GM12878 (cell line): ENCODE data around the gene UAP1L1. TPM values are rescaled to one million over a fixed set of nuclear protein-coding genes. Genes with fewer than 3 reads are reported as not detected.
A peak's percentile ranks its signal among the peaks of the same experiment; 100 is the strongest.

Experiments used
- ATAC-seq: fragments of 200-7000 bp; cut with Tn5 transposase; 3 replicates; pipeline ENCODE4 v1.9.1; 2020; ENCODE audit warnings: mild to moderate bottlenecking, moderate library complexity
- BruUV-seq: library from RNA; stranded (reverse); fragments of 400-500 nt; replicated peaks from 2 replicates; lab custom pipeline; 2021; lab: Mats Ljungman, UMichigan
- CTCF ChIA-PET: fragments of 300-600 bp; sonication (Branson Sonifier 250); formaldehyde crosslinking; extraction: SDS; loops from one replicate; lab custom pipeline; 2021; ENCODE audit warnings: inconsistent platforms; lab: Yijun Ruan, JAX
- POLR2A ChIA-PET: fragments of 350-600 bp; formaldehyde crosslinking; extraction: SDS; loops from one replicate; lab custom pipeline; 2021; ENCODE audit warnings: inconsistent platforms; lab: Charles Lee
- RAD21 ChIA-PET: fragments of 300-600 bp; sonication (Branson Sonifier 250); formaldehyde crosslinking; loops from one replicate; lab custom pipeline; 2023; ENCODE audit warnings: antibody characterized with exemption; ENCODE audit not compliant: unreplicated experiment; lab: Charles Lee
- SMC1A ChIA-PET: fragments of 300-600 bp; sonication (Branson Sonifier 250); formaldehyde crosslinking; loops from one replicate; lab custom pipeline; 2023; ENCODE audit not compliant: unreplicated experiment, uncharacterized antibody; lab: Charles Lee
- DNase-seq: peaks from one replicate; pipeline ENCODE4 v3.0.0-alpha.2; 2011; ENCODE audit warnings: low read depth, low spot score
- FAIRE-seq: peaks from 3 replicates; lab custom pipeline; 2011; peaks lifted over from hg19 to GRCh38; lab: Jason Lieb, UNC
- H2AFZ ChIP-seq: 2 replicates; pipeline ENCODE4 v1.6.0; 2011; ENCODE audit warnings: low read depth, low read length, control low read depth; ENCODE audit not compliant: control insufficient read depth
- H3K27ac ChIP-seq: 2 replicates; pipeline ENCODE4 v1.5.1; 2011; ENCODE audit warnings: control low read depth; ENCODE audit not compliant: control insufficient read depth, insufficient read depth
- H3K27me3 ChIP-seq, 2 experiments: replicated peaks in 1 of 2; 2 replicates each; pipeline versions ENCODE4 v1.6.0 to v1.6.1; 2011; ENCODE audit warnings: low read length in 1 of 2; ENCODE audit not compliant: control insufficient read depth in 2 of 2, insufficient read depth in 2 of 2
- H3K36me3 ChIP-seq, 2 experiments: 2 replicates each; pipeline ENCODE4 v1.5.1; 2011; ENCODE audit warnings: low read length in 1 of 2; ENCODE audit not compliant: control insufficient read depth in 2 of 2, insufficient read depth in 2 of 2
- H3K4me1 ChIP-seq: 2 replicates; pipeline ENCODE4 v1.6.1; 2011; ENCODE audit warnings: mild to moderate bottlenecking, low read length, moderate library complexity, mixed read lengths; ENCODE audit not compliant: control insufficient read depth, insufficient read depth
- H3K4me2 ChIP-seq: 2 replicates; pipeline ENCODE4 v1.6.0; 2011; ENCODE audit warnings: control low read depth; ENCODE audit not compliant: control insufficient read depth, insufficient read depth
- H3K4me3 ChIP-seq: fragments of 200-600 bp; sonication (generic); 2 replicates; pipeline ENCODE4 v1.5.1; 2016
- H3K79me2 ChIP-seq: 2 replicates; pipeline ENCODE4 v1.6.0; 2011; ENCODE audit warnings: low read length; ENCODE audit not compliant: control insufficient read depth, insufficient read depth
- H3K9ac ChIP-seq: 2 replicates; pipeline ENCODE4 v1.8.0; 2011; ENCODE audit warnings: low read length, control low read depth, mixed read lengths; ENCODE audit not compliant: control insufficient read depth, insufficient read depth
- H3K9me3 ChIP-seq: replicated peaks from 3 replicates; pipeline ENCODE4 v1.5.1; 2011; ENCODE audit warnings: mild to moderate bottlenecking, low read length; ENCODE audit not compliant: control insufficient read depth, insufficient read depth
- H4K20me1 ChIP-seq: 2 replicates; pipeline ENCODE4 v1.6.0; 2011; ENCODE audit not compliant: control insufficient read depth, insufficient read depth
- CBFB ChIP-seq: IDR thresholded peaks from 2 replicates; pipeline ENCODE4 v1.6.1; 2016; ENCODE audit warnings: antibody characterized with exemption, low read depth
- CBX3 ChIP-seq: fragments of 200-600 bp; sonication (generic); IDR thresholded peaks from 2 replicates; pipeline ENCODE4 v1.6.1; 2016; ENCODE audit warnings: low read depth, borderline replicate concordance
- CEBPB ChIP-seq, 2 experiments: fragments of 150-350 bp in 1 of 2; IDR thresholded peaks; 2 replicates each; pipeline ENCODE4 v1.6.1; 2012 to 2014; ENCODE audit warnings: low read depth in 2 of 2, low read length in 2 of 2, borderline replicate concordance in 1 of 2, inconsistent platforms in 1 of 2
- DPF2 ChIP-seq: fragments of 450-650 bp; IDR thresholded peaks from 2 replicates; pipeline ENCODE4 v1.6.1; 2017; ENCODE audit warnings: mild to moderate bottlenecking
- HCFC1 ChIP-seq: fragments of 150-350 bp; IDR thresholded peaks from 2 replicates; pipeline ENCODE4 v1.6.1; 2014; ENCODE audit warnings: low read length
- IKZF1 ChIP-seq: fragments of 450-650 bp; conservative IDR thresholded peaks from 2 replicates; pipeline ENCODE4 v1.6.1; 2017; ENCODE audit warnings: antibody characterized with exemption, mild to moderate bottlenecking
- IKZF2 ChIP-seq, 2 experiments: fragments of 450-650 bp; IDR thresholded peaks; 2 replicates each; pipeline ENCODE4 v1.6.1; 2017; ENCODE audit warnings: mild to moderate bottlenecking in 2 of 2, moderate library complexity in 2 of 2
- PML ChIP-seq: IDR thresholded peaks from 2 replicates; pipeline ENCODE4 v1.6.1; 2012; ENCODE audit warnings: low read length, inconsistent platforms
- POLR2AphosphoS5 ChIP-seq: IDR thresholded peaks from 2 replicates; pipeline ENCODE4 v1.6.1; 2011; ENCODE audit warnings: mild to moderate bottlenecking, low read length, inconsistent platforms
- RB1 ChIP-seq: fragments of 450-650 bp; formaldehyde crosslinking; IDR thresholded peaks from 2 replicates; pipeline ENCODE4 v1.6.1; 2017; ENCODE audit warnings: mild to moderate bottlenecking, borderline replicate concordance
- SIN3A ChIP-seq: IDR thresholded peaks from 2 replicates; pipeline ENCODE4 v1.6.1; 2012; ENCODE audit warnings: low read depth, low read length, improper control_type of control experiment
- SMARCA5 ChIP-seq: fragments of 450-650 bp; IDR thresholded peaks from 2 replicates; pipeline ENCODE4 v1.6.1; 2017; ENCODE audit warnings: mild to moderate bottlenecking
- WGBS: methylation state at CpG from one replicate; pipeline ENCODE4 v1.1.6; 2016; ENCODE audit warnings: low lambda C conversion rate; ENCODE audit not compliant: insufficient replicate concordance, insufficient coverage; ENCODE audit errors: missing lambda C conversion rate; 5-methylcytosine and 5-hydroxymethylcytosine counted together
- in situ Hi-C: fragments of 300-500 bp; cut with MboI; formaldehyde crosslinking; loops from 9 replicates; pipeline ENCODE4 v1.14.3; 2018; ENCODE audit warnings: mixed read lengths
- intact Hi-C: fragments of 100-400 bp; cut with micrococcal nuclease; formaldehyde crosslinking; loops from one replicate; pipeline ENCODE4 v1.14.2; 2022; ENCODE audit not compliant: unreplicated experiment
- polyA plus RNA-seq, 11 experiments: library from polyadenylated mRNA; depleted of rRNA in 4 of 11; unstranded in 6 of 11; stranded (reverse) in 5 of 11; fragments of >200 nt; fragmentation: Nextera tagmentation in 4 of 11; fragmentation: Illumina TruSeq in 1 of 11; extraction: Ambion mirVana in 4 of 11; extraction: Trizol in 1 of 11; gene quantifications; 1 replicate in 1 of 11; 2 replicates in 10 of 11; pipeline versions ENCODE4 v1.2.1 to v1.2.3, GENCODE V29; 2011 to 2016; ENCODE audit warnings: inconsistent platforms in 2 of 11, missing spikeins in 2 of 11, low read depth in 1 of 11
- total RNA-seq, 4 experiments: library from RNA; depleted of rRNA in 3 of 4; stranded (reverse); fragments of >200 nt in 3 of 4; fragmentation: Illumina TruSeq in 1 of 4; extraction: Trizol in 1 of 4; gene quantifications; 2 replicates each; pipeline versions ENCODE4 v1.2.1 to v1.2.3, GENCODE V29; 2013 to 2021
- TF ChIP-seq, protein P1 (sequence below): IDR thresholded peaks from 2 replicates; pipeline ENCODE4 v1.6.1; 2011; ENCODE audit warnings: borderline replicate concordance, low read depth, mild to moderate bottlenecking, moderate library complexity, low read length; ENCODE audit not compliant: insufficient read depth, poor library complexity, severe bottlenecking
- TF ChIP-seq, protein P2 (sequence below): fragments of 450-650 bp; IDR thresholded peaks from 2 replicates; pipeline ENCODE4 v1.6.1; 2017; ENCODE audit warnings: borderline replicate concordance
- TF ChIP-seq, protein P3 (sequence below): IDR thresholded peaks from 2 replicates; pipeline ENCODE4 v1.6.1; 2012; ENCODE audit warnings: low read depth, low read length, improper control_type of control experiment
- TF ChIP-seq, protein P4 (sequence below): fragments of 450-650 bp; IDR thresholded peaks from 2 replicates; pipeline ENCODE4 v1.6.1; 2017; ENCODE audit warnings: mild to moderate bottlenecking, low read depth, inconsistent platforms; ENCODE audit not compliant: poor library complexity, severe bottlenecking

The UAP1L1 gene
- total and polyA plus RNA-seq, 10 of the 15 experiments (the other 5 are each of a cell fraction or from before 2014, with no cell fraction given) = 0.29 to 15.7 (median 5.8) TPM

DNA sequence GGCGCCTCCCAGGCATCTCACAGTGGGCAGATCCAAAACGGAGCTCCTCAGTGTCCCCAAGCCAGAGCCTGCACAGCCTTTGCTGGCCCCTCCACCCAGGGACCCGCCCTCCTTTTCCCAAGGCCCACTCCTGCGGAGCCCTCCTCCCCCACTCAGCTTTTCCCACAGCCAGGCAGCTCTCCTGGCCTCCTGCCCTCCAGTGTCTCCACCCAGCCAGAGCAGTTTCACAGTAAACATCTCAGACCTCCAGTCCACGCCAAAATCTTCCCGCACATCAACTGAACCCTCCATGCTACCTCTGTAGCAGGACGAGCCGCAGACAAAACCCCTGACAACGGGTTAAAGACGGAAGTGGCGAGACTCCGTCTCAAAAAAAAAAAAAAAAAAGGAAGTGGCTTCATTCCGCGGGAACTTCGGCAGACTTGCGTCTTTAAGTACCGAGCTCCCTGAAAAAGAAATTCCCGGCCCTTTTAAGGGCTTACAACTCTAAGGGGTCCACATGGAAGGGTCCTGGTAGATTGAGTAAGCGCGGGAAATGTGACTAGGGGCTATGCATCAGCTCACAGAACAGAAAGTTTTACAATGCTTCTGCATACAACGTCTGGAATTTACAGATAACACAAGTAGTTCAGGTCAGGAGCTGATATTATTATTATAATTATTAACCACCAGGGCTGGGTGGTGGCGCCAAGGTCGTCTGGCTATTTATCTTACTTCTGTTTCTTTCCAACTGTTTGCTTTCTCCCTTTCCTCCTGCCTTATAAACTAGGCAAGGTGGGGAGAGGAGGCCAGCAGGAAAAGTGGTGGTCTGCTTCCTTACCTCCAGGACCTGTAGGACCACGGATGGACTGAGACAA lies 50.2 kb downstream of the UAP1L1 start:
- Histone ChIP-seq H3K79me2 (peaks cover 35% of the 10 kb centered on the region), H3K4me3 (peak overlapping the region; percentile 72), H3K9ac (peak overlapping the region; percentile 85), H3K27ac (peak overlapping the region; percentile 82), H3K9me3 (no peaks in the 10 kb centered on the region), H2AFZ (peak overlapping the region; percentile 65), H4K20me1 (no peaks in the 10 kb centered on the region), H3K4me2 (peak overlapping the region; percentile 91), H3K36me3 (no peaks in the 10 kb centered on the region), H3K4me1 (peaks cover 28% of the 10 kb centered on the region), H3K27me3 (no peaks in the 10 kb centered on the region)
- WGBS = under 1% methylated on average over 22 of the region's 24 CpGs
- intact Hi-C loops (loop anchor here (5.0 kb wide), 1 partner anchor 60 kb away; the partner anchor contains the start of genes ANAPC2 and SSNA1), in situ Hi-C loops (no loop called here)
- SMC1A ChIA-PET = interaction anchor here (0.7 to 2.3 kb wide), 6 partner anchors 9 to 109 kb away, joined by 3 to 19 read pairs (median 4); partner anchors contain the start of genes MAN1B1 and RNF224
- RAD21 ChIA-PET = interaction anchor here (0.7 to 2.6 kb wide), 11 partner anchors 23 to 111 kb away, joined by 3 to 29 read pairs (median 4); partner anchors contain the start of genes RNF208 and RNF224
- CTCF ChIA-PET = interaction anchor here (0.6 to 4.7 kb wide), 9 partner anchors 9 to 109 kb away, joined by 3 to 20 read pairs (median 4); partner anchors contain the start of genes CYSRT1 and TPRN
- FAIRE-seq (no peak), ATAC-seq (peak; percentile 9; the same call in 2 of the 3 replicates), DNase-seq (no peak)
- BruUV-seq = TSS peak; percentile 84
- POLR2A ChIA-PET = interaction anchor here (0.6 to 7.7 kb wide), 18 partner anchors 12 to 346 kb away, joined by 3 to 166 read pairs (median 6); partner anchors contain the start of genes ANAPC2, LRRC26, MAN1B1 and RNF208
- TF ChIP-seq CEBPB (IDR thresholded peaks at IDR 0.05; ENCODE audit: borderline replicate concordance in 1 of 2, low read depth in 2 of 2, low read length in 2 of 2) (no peak), IKZF1 (peak; percentile 50), CBFB (peak; percentile 59; the same call in 1 of the 2 replicates), IKZF2 (IDR thresholded peaks at IDR 0.05) (peak; percentile 60 to 69), RB1 (peak; percentile 68; the same call in 1 of the 2 replicates), SIN3A (peak; percentile 83; the same call in 1 of the 2 replicates), SMARCA5 (no peak), HCFC1 (no peak), PML (peak; percentile 78; the same call in 1 of the 2 replicates), POLR2AphosphoS5 (peak; percentile 49; the same call in 1 of the 2 replicates), DPF2 (no peak), CBX3 (no peak)
- TF ChIP-seq, protein P1, sequence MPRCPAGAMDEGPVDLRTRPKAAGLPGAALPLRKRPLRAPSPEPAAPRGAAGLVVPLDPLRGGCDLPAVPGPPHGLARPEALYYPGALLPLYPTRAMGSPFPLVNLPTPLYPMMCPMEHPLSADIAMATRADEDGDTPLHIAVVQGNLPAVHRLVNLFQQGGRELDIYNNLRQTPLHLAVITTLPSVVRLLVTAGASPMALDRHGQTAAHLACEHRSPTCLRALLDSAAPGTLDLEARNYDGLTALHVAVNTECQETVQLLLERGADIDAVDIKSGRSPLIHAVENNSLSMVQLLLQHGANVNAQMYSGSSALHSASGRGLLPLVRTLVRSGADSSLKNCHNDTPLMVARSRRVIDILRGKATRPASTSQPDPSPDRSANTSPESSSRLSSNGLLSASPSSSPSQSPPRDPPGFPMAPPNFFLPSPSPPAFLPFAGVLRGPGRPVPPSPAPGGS = no peak
- TF ChIP-seq, protein P2, sequence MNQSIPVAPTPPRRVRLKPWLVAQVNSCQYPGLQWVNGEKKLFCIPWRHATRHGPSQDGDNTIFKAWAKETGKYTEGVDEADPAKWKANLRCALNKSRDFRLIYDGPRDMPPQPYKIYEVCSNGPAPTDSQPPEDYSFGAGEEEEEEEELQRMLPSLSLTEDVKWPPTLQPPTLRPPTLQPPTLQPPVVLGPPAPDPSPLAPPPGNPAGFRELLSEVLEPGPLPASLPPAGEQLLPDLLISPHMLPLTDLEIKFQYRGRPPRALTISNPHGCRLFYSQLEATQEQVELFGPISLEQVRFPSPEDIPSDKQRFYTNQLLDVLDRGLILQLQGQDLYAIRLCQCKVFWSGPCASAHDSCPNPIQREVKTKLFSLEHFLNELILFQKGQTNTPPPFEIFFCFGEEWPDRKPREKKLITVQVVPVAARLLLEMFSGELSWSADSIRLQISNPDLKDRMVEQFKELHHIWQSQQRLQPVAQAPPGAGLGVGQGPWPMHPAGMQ = peak; percentile 51; the same call in 1 of the 2 replicates
- TF ChIP-seq, protein P3, sequence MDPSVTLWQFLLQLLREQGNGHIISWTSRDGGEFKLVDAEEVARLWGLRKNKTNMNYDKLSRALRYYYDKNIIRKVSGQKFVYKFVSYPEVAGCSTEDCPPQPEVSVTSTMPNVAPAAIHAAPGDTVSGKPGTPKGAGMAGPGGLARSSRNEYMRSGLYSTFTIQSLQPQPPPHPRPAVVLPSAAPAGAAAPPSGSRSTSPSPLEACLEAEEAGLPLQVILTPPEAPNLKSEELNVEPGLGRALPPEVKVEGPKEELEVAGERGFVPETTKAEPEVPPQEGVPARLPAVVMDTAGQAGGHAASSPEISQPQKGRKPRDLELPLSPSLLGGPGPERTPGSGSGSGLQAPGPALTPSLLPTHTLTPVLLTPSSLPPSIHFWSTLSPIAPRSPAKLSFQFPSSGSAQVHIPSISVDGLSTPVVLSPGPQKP = no peak; the same call in 1 of the 2 replicates
- TF ChIP-seq, protein P4, sequence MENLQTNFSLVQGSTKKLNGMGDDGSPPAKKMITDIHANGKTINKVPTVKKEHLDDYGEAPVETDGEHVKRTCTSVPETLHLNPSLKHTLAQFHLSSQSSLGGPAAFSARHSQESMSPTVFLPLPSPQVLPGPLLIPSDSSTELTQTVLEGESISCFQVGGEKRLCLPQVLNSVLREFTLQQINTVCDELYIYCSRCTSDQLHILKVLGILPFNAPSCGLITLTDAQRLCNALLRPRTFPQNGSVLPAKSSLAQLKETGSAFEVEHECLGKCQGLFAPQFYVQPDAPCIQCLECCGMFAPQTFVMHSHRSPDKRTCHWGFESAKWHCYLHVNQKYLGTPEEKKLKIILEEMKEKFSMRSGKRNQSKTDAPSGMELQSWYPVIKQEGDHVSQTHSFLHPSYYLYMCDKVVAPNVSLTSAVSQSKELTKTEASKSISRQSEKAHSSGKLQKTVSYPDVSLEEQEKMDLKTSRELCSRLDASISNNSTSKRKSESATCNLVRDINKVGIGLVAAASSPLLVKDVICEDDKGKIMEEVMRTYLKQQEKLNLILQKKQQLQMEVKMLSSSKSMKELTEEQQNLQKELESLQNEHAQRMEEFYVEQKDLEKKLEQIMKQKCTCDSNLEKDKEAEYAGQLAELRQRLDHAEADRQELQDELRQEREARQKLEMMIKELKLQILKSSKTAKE = peak; percentile 32
